Dermis microvascular lymphatic vessel endothelial cell (primary cell): ENCODE data around the gene CCDC87. TPM values are rescaled to one million over a fixed set of nuclear protein-coding genes. Genes with fewer than 3 reads are reported as not detected.

Source experiments
- total RNA-seq: library from RNA; depleted of rRNA; stranded (reverse); fragments of >200 nt; gene quantifications from 2 replicates; pipeline ENCODE4 v1.2.1, GENCODE V29; 2014

The CCDC87 gene
- total RNA-seq, 1 donor from 2014 or later, result 0.13 TPM

Other genes with a start within 250 kb of the CCDC87 start
- gene BRMS1, start 248.0 kb downstream of the CCDC87 start, total RNA-seq, result 53.1 and 53.7 TPM in 2 replicates
- gene B4GAT1, start 245.4 kb downstream of the CCDC87 start, total RNA-seq, result 18.7 and 21.0 TPM in 2 replicates
- gene SLC29A2, start 221.3 kb downstream of the CCDC87 start, total RNA-seq, result 0.77 and 1.0 TPM in 2 replicates
- gene NPAS4, start 172.0 kb downstream of the CCDC87 start, total RNA-seq, result not detected in 2 replicates
- gene MRPL11, start 154.2 kb downstream of the CCDC87 start, total RNA-seq, result 29.2 and 37.5 TPM in 2 replicates
- gene PELI3, start 126.2 kb downstream of the CCDC87 start, total RNA-seq, result 3.3 and 5.9 TPM in 2 replicates
- gene DPP3, start 112.6 kb downstream of the CCDC87 start, total RNA-seq, result 49.9 and 56.0 TPM in 2 replicates
- 11.3 and 23.0 TPM in 2 replicates for gene BBS1, start 82.4 kb downstream of the CCDC87 start, total RNA-seq
- 11.8 and 21.0 TPM in 2 replicates for gene ZDHHC24, start 47.0 kb downstream of the CCDC87 start, total RNA-seq
- gene ACTN3, start 46.2 kb downstream of the CCDC87 start, total RNA-seq, result under 0.01 TPM in 2 replicates
- 13.4 and 45.5 TPM in 2 replicates for gene CTSF, start 24.5 kb downstream of the CCDC87 start, total RNA-seq
- 28.0 and 34.6 TPM in 2 replicates for gene CCS, start 122 bp upstream of the CCDC87 start, total RNA-seq
- 19.6 and 21.5 TPM in 2 replicates for gene RBM14, start 23.6 kb upstream of the CCDC87 start, total RNA-seq
- 122 and 162 TPM in 2 replicates for gene RBM4, start 45.6 kb upstream of the CCDC87 start, total RNA-seq
- 18.4 and 23.6 TPM in 2 replicates for gene RBM4B, start 84.8 kb upstream of the CCDC87 start, total RNA-seq
- gene SPTBN2, start 136.2 kb upstream of the CCDC87 start, total RNA-seq, result 18.1 and 22.6 TPM in 2 replicates